Measurements from ENCODE around the gene CAMK2B. TPM values are rescaled to one million over a fixed set of nuclear protein-coding genes. Genes with fewer than 3 reads are reported as not detected.

CAMK2B gene
- total RNA-seq, 1 donor from 2014 or later = not detected

DNA sequence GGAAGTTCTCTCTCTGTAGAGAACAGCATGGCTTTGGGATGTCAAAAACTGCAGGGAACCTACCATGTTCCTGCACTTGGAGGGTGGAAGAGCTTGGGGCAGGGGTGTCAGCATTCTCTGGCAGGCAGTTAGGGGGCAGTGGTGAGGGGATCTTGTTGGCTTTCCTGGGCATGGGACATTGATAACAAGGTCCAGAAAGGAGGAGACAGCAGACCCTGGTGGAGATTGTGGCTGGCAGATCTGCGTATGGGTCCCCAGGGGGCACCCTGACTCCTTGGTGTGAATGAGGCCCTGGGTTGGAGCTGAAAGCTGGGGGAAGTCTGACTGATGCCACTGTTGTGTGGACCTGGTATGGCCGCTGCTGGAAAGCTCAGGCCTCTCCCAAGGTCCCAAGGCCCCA is 22.9 kb upstream of the CAMK2B start:
- H3K27me3 ChIP-seq (ENCODE audit: control insufficient read depth, insufficient read depth, low read length) = peaks cover 1% of the 10 kb centered on the region
- no peak overlapping the region for H3K4me3 ChIP-seq (ENCODE audit: low read depth, low read length)
- DNase-seq (ENCODE audit: low read depth) = peak; percentile 11
- FAIRE-seq = no peak
- TF ChIP-seq, protein P1, sequence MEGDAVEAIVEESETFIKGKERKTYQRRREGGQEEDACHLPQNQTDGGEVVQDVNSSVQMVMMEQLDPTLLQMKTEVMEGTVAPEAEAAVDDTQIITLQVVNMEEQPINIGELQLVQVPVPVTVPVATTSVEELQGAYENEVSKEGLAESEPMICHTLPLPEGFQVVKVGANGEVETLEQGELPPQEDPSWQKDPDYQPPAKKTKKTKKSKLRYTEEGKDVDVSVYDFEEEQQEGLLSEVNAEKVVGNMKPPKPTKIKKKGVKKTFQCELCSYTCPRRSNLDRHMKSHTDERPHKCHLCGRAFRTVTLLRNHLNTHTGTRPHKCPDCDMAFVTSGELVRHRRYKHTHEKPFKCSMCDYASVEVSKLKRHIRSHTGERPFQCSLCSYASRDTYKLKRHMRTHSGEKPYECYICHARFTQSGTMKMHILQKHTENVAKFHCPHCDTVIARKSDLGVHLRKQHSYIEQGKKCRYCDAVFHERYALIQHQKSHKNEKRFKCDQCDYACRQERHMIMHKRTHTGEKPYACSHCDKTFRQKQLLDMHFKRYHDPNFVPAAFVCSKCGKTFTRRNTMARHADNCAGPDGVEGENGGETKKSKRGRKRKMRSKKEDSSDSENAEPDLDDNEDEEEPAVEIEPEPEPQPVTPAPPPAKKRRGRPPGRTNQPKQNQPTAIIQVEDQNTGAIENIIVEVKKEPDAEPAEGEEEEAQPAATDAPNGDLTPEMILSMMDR (IDR thresholded peaks at IDR 0.05; ENCODE audit: insufficient read depth, low read length, severe bottlenecking) = peak; percentile 25
- H3K36me3 ChIP-seq (ENCODE audit: control insufficient read depth, insufficient read depth, low read length) = no peaks in the 10 kb centered on the region

DNA sequence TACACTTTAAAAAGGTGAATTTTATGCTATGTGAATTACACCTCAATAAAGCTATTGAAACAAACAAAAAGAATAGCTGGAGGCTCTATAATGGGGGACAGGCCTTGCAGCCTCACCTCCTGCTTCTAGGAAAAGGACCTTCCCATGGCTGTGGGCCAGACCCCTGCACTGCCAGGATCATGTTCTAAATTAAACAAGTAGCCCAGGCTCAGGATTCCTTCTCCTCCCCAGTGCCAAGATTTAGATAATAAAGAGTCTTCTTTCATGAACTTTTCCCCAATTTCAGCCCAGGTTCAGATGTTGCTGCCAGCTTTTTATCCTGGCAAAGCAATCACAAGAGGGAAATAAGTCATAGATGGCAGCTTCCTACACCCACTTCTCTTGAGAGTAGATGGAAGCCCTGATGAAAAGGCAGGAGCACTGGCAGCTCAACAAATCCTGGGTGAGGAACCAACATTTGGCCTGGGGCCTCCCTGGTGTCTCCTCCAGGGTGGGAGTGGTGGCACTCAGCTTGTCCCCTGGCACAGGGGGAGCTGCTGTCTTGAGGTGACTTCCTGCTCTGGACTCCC is 22.2 kb upstream of the CAMK2B start:
- H3K27me3 ChIP-seq (ENCODE audit: control insufficient read depth, insufficient read depth, low read length) = peaks cover 1% of the 10 kb centered on the region
- DNase-seq (ENCODE audit: low read depth) (no peak), FAIRE-seq (no peak)
- H3K4me3 ChIP-seq (ENCODE audit: low read depth, low read length) = no peak overlapping the region
- H3K36me3 ChIP-seq (ENCODE audit: control insufficient read depth, insufficient read depth, low read length) = no peaks in the 10 kb centered on the region
- TF ChIP-seq, protein P1 (IDR thresholded peaks at IDR 0.05; ENCODE audit: insufficient read depth, low read length, severe bottlenecking) = no peak

DNA sequence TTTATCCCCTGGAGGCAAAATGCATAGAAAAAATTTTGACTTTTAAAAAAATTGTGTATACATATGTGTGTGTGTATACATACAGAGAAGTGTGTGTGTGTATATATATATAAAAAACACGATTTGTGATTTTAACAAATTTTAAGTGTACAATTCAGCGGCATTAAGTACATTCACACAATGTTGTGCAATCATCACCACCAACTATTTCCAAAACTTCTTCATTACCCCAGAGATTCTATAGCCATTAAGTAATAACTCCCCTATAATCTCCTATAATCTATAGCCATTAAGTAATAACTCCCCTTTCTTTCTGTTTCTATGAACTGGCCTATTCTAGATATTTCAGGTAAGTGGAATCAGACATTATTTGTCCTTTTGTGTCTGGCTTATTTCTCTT is 20.7 kb upstream of the CAMK2B start:
- DNase-seq (ENCODE audit: low read depth) (no peak), FAIRE-seq (no peak)
- no peaks in the 10 kb centered on the region for H3K36me3 ChIP-seq (ENCODE audit: control insufficient read depth, insufficient read depth, low read length)
- H3K4me3 ChIP-seq (ENCODE audit: low read depth, low read length) = no peak overlapping the region
- TF ChIP-seq, protein P1 (IDR thresholded peaks at IDR 0.05; ENCODE audit: insufficient read depth, low read length, severe bottlenecking) = no peak
- peaks cover 1% of the 10 kb centered on the region for H3K27me3 ChIP-seq (ENCODE audit: control insufficient read depth, insufficient read depth, low read length)

DNA sequence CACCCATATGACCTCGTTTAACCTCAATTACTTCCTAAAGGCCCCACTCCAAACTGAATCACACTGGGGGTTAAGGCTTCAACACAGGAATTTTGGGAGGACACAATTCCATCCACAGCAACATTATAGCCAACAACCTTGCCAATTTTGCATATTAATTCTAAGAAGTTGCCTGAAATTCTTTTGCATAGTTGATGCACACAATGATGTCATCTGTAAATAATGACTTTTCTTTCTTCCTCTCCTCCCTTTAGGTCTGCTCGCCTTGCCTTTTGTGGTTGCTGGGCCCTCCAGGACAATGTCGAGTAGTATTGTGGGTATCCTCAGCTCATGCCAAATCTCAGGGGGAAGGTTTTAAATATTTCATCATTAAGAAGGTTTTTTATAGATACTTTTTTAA is 16.0 kb upstream of the CAMK2B start:
- no peaks in the 10 kb centered on the region for H3K36me3 ChIP-seq (ENCODE audit: control insufficient read depth, insufficient read depth, low read length)
- H3K4me3 ChIP-seq (ENCODE audit: low read depth, low read length) = no peak overlapping the region
- no peak for DNase-seq (ENCODE audit: low read depth)
- TF ChIP-seq, protein P1 (IDR thresholded peaks at IDR 0.05; ENCODE audit: insufficient read depth, low read length, severe bottlenecking) = no peak
- H3K27me3 ChIP-seq (ENCODE audit: control insufficient read depth, insufficient read depth, low read length) = peaks cover 3% of the 10 kb centered on the region
- no peak for FAIRE-seq

DNA sequence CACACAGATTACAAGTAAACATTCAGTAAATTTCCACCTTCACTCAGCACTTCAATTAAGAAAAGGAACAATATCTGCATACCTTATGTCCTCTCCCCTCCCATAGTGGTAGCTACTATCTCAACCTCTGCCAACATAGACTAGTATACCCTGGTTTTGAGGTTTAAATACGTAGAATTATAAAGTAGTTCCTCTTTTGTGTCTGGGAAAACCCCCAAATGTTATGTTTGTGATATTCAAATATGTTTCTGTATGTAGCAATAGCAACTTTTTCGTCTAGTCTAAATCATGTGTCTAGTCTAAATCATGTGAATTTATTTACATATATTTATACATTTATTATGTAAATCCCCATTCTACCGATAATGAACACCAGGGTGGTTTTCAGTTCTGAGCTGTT is 13.2 kb upstream of the CAMK2B start:
- no peaks in the 10 kb centered on the region for H3K36me3 ChIP-seq (ENCODE audit: control insufficient read depth, insufficient read depth, low read length)
- H3K4me3 ChIP-seq (ENCODE audit: low read depth, low read length) = no peak overlapping the region
- DNase-seq (ENCODE audit: low read depth) = no peak
- TF ChIP-seq, protein P1 (IDR thresholded peaks at IDR 0.05; ENCODE audit: insufficient read depth, low read length, severe bottlenecking) = no peak
- FAIRE-seq = no peak
- H3K27me3 ChIP-seq (ENCODE audit: control insufficient read depth, insufficient read depth, low read length) = peaks cover 2% of the 10 kb centered on the region

DNA sequence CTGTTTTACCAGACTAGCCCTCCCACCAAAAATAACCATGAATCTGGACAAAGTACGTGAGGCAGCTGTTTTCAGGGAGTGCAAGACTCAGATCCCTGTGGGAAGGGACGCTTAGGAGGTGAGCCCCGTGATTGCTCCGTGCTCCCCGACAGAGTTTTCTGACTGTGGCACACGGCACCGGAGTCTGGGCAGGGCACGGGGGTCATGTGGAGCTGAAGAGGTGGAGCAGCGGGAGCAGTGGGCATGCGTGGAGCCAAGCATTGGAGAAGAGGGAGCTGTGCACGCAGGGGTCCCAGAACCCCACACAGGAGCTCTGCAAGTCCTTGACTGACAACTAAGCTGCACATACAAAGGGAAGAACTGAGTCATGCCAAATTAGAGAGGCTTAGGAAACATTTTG is 11.1 kb upstream of the CAMK2B start:
- Histone ChIP-seq H3K27me3 (ENCODE audit: control insufficient read depth, insufficient read depth, low read length) (peaks cover 3% of the 10 kb centered on the region), H3K4me3 (ENCODE audit: low read depth, low read length) (no peak overlapping the region), H3K36me3 (ENCODE audit: control insufficient read depth, insufficient read depth, low read length) (no peaks in the 10 kb centered on the region)
- no peak for DNase-seq (ENCODE audit: low read depth)
- peak; percentile 43 for FAIRE-seq
- TF ChIP-seq, protein P1 (IDR thresholded peaks at IDR 0.05; ENCODE audit: insufficient read depth, low read length, severe bottlenecking) = no peak
